KMS-11 (cell line): ENCODE results near the gene ATF6B.

Experiments used
- H2AFZ ChIP-seq: fragments of 200-600 bp; sonication (generic); 2 replicates; pipeline ENCODE4 v1.6.1; 2016; ENCODE audit warnings: antibody characterized with exemption, mixed run types, low read depth
- H3K27ac ChIP-seq: fragments of 200-600 bp; sonication (generic); 2 replicates; pipeline ENCODE4 v1.6.1; 2016; ENCODE audit warnings: mild to moderate bottlenecking, mixed run types
- H3K27me3 ChIP-seq: fragments of 200-600 bp; sonication (generic); 2 replicates; pipeline ENCODE4 v1.6.1; 2017; ENCODE audit warnings: mild to moderate bottlenecking, low read depth, mixed run types, moderate library complexity; ENCODE audit not compliant: insufficient read depth
- H3K36me3 ChIP-seq: fragments of 200-600 bp; sonication (generic); 2 replicates; pipeline ENCODE4 v1.6.1; 2017; ENCODE audit warnings: mild to moderate bottlenecking, mixed run types; ENCODE audit not compliant: insufficient read depth
- H3K4me1 ChIP-seq: fragments of 200-600 bp; sonication (generic); 2 replicates; pipeline ENCODE4 v1.6.1; 2016; ENCODE audit warnings: mild to moderate bottlenecking, low read depth, mixed run types; ENCODE audit not compliant: poor library complexity, severe bottlenecking
- H3K4me2 ChIP-seq: fragments of 200-600 bp; sonication (generic); 2 replicates; pipeline ENCODE4 v1.7.0; 2016; ENCODE audit warnings: mild to moderate bottlenecking, mixed run types
- H3K4me3 ChIP-seq: fragments of 200-600 bp; sonication (generic); IDR thresholded peaks from 2 replicates; pipeline ENCODE4 v1.6.1; 2017; ENCODE audit warnings: low read depth, low read length, mixed read lengths; ENCODE audit not compliant: insufficient read depth
- H3K79me2 ChIP-seq: fragments of 200-600 bp; sonication (generic); 2 replicates; pipeline ENCODE4 v1.6.1; 2016; ENCODE audit warnings: low read depth, mixed run types; ENCODE audit not compliant: insufficient read depth
- H3K9ac ChIP-seq: fragments of 200-600 bp; sonication (generic); 2 replicates; pipeline ENCODE4 v1.6.1; 2016; ENCODE audit warnings: mild to moderate bottlenecking, mixed run types
- H4K20me1 ChIP-seq: fragments of 200-600 bp; sonication (generic); 2 replicates; pipeline ENCODE4 v1.6.1; 2016; ENCODE audit warnings: mild to moderate bottlenecking, mixed run types; ENCODE audit not compliant: insufficient read depth
- TF ChIP-seq, protein P1 (sequence below): fragments of 200-600 bp; sonication (generic); conservative IDR thresholded peaks from 2 replicates; pipeline ENCODE4 v1.6.1; 2017; ENCODE audit warnings: low read depth, mild to moderate bottlenecking, antibody characterized with exemption, low read length, moderate library complexity, mixed read lengths

ATF6B gene

GRCh38 chr6:32116674-32117073, 11.4 kb downstream of the ATF6B start:
- no peaks in the 10 kb centered on the region for H4K20me1 ChIP-seq
- no peak overlapping the region for H3K4me2 ChIP-seq
- H3K4me3 ChIP-seq = no peak overlapping the region
- no peak overlapping the region for H3K9ac ChIP-seq
- H2AFZ ChIP-seq = no peak overlapping the region
- H3K79me2 ChIP-seq = no peaks in the 10 kb centered on the region
- TF ChIP-seq, protein P1, sequence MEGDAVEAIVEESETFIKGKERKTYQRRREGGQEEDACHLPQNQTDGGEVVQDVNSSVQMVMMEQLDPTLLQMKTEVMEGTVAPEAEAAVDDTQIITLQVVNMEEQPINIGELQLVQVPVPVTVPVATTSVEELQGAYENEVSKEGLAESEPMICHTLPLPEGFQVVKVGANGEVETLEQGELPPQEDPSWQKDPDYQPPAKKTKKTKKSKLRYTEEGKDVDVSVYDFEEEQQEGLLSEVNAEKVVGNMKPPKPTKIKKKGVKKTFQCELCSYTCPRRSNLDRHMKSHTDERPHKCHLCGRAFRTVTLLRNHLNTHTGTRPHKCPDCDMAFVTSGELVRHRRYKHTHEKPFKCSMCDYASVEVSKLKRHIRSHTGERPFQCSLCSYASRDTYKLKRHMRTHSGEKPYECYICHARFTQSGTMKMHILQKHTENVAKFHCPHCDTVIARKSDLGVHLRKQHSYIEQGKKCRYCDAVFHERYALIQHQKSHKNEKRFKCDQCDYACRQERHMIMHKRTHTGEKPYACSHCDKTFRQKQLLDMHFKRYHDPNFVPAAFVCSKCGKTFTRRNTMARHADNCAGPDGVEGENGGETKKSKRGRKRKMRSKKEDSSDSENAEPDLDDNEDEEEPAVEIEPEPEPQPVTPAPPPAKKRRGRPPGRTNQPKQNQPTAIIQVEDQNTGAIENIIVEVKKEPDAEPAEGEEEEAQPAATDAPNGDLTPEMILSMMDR = peak; percentile 52
- H3K27ac ChIP-seq = no peak overlapping the region
- no peaks in the 10 kb centered on the region for H3K4me1 ChIP-seq
- H3K36me3 ChIP-seq = 0 out of 2 replicates have a peak, but pooled peaks cover 2% of the 10 kb centered on the region
- H3K27me3 ChIP-seq = no peaks in the 10 kb centered on the region

DNA sequence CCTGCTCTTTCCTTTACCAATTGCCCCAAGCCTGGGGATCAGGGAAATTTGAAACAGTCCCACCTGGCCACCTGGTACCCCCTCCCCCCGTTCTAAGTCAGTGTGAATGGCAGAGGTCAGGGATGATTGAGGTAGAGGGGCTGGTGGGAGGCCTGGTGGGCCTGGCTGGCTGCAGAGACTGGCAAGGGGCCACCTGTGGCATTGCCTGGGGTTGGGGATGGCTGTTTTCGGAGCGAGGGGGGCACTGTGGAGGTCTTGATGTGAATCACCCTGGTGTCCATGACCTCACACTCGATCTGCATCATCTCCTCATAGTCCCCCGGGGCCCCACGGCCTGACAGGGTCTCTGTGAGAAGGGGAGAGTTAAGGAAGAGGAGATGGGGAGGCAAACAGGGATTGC, 12.4 kb downstream of the ATF6B start:
- no peak overlapping the region for H3K27ac ChIP-seq
- no peak overlapping the region for H3K4me3 ChIP-seq
- TF ChIP-seq, protein P1 = no peak
- H3K4me2 ChIP-seq = no peak overlapping the region
- H3K36me3 ChIP-seq = 0 out of 2 replicates have a peak, but pooled peaks cover 2% of the 10 kb centered on the region
- H2AFZ ChIP-seq = no peak overlapping the region
- no peaks in the 10 kb centered on the region for H3K4me1 ChIP-seq
- no peaks in the 10 kb centered on the region for H3K79me2 ChIP-seq
- H3K27me3 ChIP-seq = no peaks in the 10 kb centered on the region
- no peaks in the 10 kb centered on the region for H4K20me1 ChIP-seq
- H3K9ac ChIP-seq = no peak overlapping the region

GRCh38 chr6:32114796-32115195, 13.2 kb downstream of the ATF6B start:
- Histone ChIP-seq H3K79me2 (no peaks in the 10 kb centered on the region), H3K36me3 (0 out of 2 replicates have a peak, but pooled peaks cover 2% of the 10 kb centered on the region), H3K4me1 (no peaks in the 10 kb centered on the region), H2AFZ (no peak overlapping the region), H3K27ac (no peak overlapping the region), H4K20me1 (no peaks in the 10 kb centered on the region), H3K4me2 (no peak overlapping the region), H3K4me3 (no peak overlapping the region), H3K27me3 (0 out of 2 replicates have a peak, but pooled peaks cover 2% of the 10 kb centered on the region), H3K9ac (no peak overlapping the region)
- TF ChIP-seq, protein P1 = no peak

GRCh38 chr6:32113386-32114352, 14.4 kb downstream of the ATF6B start:
- Histone ChIP-seq H3K9ac (no peak overlapping the region), H2AFZ (no peak overlapping the region), H3K4me2 (no peak overlapping the region), H3K79me2 (no peaks in the 10 kb centered on the region), H3K4me3 (no peak overlapping the region), H3K27ac (no peak overlapping the region), H3K36me3 (0 out of 2 replicates have a peak, but pooled peaks cover 2% of the 10 kb centered on the region), H3K4me1 (no peaks in the 10 kb centered on the region), H3K27me3 (peaks cover 6% of the 10 kb centered on the region; the same call in 1 of the 2 replicates), H4K20me1 (no peaks in the 10 kb centered on the region)
- TF ChIP-seq, protein P1 = no peak
